ENCODE data around the gene CENPVL2. TPM values are rescaled to one million over a fixed set of nuclear protein-coding genes. Genes with fewer than 3 reads are reported as not detected.
"Not testable (repeated sequence)": the region's sequence is repeated elsewhere in the genome, so short reads cannot be mapped to it uniquely, and the experiment has no call there.

CENPVL2 gene
- total and polyA plus RNA-seq, 8 donors: not detected

DNA sequence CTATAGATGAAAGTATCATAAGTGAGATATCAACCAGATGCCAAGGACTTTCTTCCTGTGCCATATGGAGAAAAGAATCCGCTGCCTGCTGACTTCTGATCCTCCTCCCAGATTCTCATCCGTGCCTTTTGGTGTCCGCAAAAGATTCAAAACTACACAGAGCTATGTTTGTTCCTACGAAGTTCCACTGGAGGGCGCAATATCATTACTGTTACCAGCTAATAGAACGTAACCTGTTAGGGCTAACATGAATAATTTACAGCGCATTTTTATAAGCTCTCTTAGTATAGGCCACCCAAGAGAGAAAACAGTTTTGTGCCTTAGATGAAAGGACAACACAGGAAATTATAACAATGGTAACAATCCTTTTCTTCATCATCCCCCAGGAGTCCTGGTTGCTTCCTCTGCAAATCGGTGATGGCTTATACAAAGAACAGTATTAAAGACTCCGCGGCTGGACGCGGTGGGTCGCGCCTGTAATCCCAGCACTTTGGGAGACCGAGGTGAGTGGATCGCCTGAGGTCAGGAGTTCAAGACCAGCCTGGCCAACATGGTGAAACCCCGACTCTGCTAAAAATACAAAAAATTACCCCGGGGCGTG lies 41.1 kb downstream of the CENPVL2 start:
- no peaks in the 10 kb centered on the region for H3K36me3 ChIP-seq
- H3K27me3 ChIP-seq: peaks cover 0 to 14% (median 0%) of the 10 kb centered on the region in 3 donors
- H3K9me3 ChIP-seq: no peaks in the 10 kb centered on the region
- no peak for TF ChIP-seq POLR2AphosphoS5 (IDR thresholded peaks at IDR 0.05)
- peak in 1 of 7 experiments; percentile 9 for TF ChIP-seq CTCF (IDR thresholded peaks at IDR 0.05)
- H3K4me1 ChIP-seq: no peaks in the 10 kb centered on the region
- no peak overlapping the region for H3K4me3 ChIP-seq
- no peak overlapping the region for H3K27ac ChIP-seq
- WGBS, 5 donors: 31 to 42% (median 35%) methylated on average over 17 to 19 of the region's 19 CpGs
- peak in 1 of 2 donors; percentile 70 for DNase-seq
- intact Hi-C loops (cut with DNase I; ENCODE audit: low total_unique reads): no loop called here

GRCh38 chrX:51636511-51636910 lies 46.1 kb downstream of the CENPVL2 start:
- intact Hi-C loops (cut with DNase I; ENCODE audit: low total_unique reads); DNase-seq; H3K4me1 ChIP-seq; H3K36me3 ChIP-seq; H3K9me3 ChIP-seq; H3K4me3 ChIP-seq; H3K27ac ChIP-seq: not testable (repeated sequence)
- 23 to 61% (median 48%) methylated on average over 7 of the region's 7 CpGs for WGBS, 5 donors
- H3K27me3 ChIP-seq: peaks cover 0 to 14% (median 0%) of the 10 kb centered on the region in 3 donors

Other genes with a start within 250 kb of the CENPVL2 start
- 1 to 10 TPM in 1 of 5 donors, under 1 TPM in 1, not detected in 3; 0.45 to 7.2 TPM for gene NUDT11, start 186.2 kb downstream of the CENPVL2 start, total RNA-seq
- 1 to 10 TPM in 2 of 3 donors, under 1 TPM in 1; 0.61 to 1.2 (median 1.1) TPM for gene NUDT11, start 186.2 kb downstream of the CENPVL2 start, polyA plus RNA-seq
- not detected for gene CENPVL3, start 63.9 kb downstream of the CENPVL2 start, total RNA-seq
- not detected for gene CENPVL3, start 63.9 kb downstream of the CENPVL2 start, polyA plus RNA-seq
- not detected for gene CENPVL1, start 27.7 kb upstream of the CENPVL2 start, total RNA-seq
- gene CENPVL1, start 27.7 kb upstream of the CENPVL2 start, polyA plus RNA-seq: not detected
- 10 to 100 TPM in 1 of 5 donors, 1 to 10 TPM in 3, not detected in 1; 3.5 to 13.6 (median 5.1) TPM for gene GSPT2, start 60.6 kb upstream of the CENPVL2 start, total RNA-seq
- gene GSPT2, start 60.6 kb upstream of the CENPVL2 start, polyA plus RNA-seq: 1 to 10 TPM; 2.9 to 3.1 (median 3.0) TPM
- gene MAGED1, start 210.8 kb upstream of the CENPVL2 start, total RNA-seq: 10 to 100 TPM; 15.2 to 87.6 (median 57.6) TPM
- gene MAGED1, start 210.8 kb upstream of the CENPVL2 start, polyA plus RNA-seq: 10 to 100 TPM; 24.5 to 47.7 (median 35.8) TPM

Measured in stomach (tissue), 9 donors.